Common myeloid progenitor, CD34-positive (primary cell): ENCODE data around the gene COL26A1.
"Not testable (repeated sequence)": the region's sequence is repeated elsewhere in the genome, so short reads cannot be mapped to it uniquely, and the experiment has no call there.

Experiments used
- CTCF ChIA-PET: fragments of 350-600 bp; sonication (Branson Sonifier 250); formaldehyde crosslinking; loops from one replicate; lab custom pipeline; 2021; ENCODE audit warnings: antibody characterized with exemption; lab: Charles Lee
- POLR2A ChIA-PET: fragments of 350-600 bp; sonication (Branson Sonifier 250); formaldehyde crosslinking; loops from one replicate; lab custom pipeline; 2021; ENCODE audit warnings: antibody characterized with exemption; lab: Charles Lee
- DNase-seq, 3 donors: peaks; one replicate each; pipeline versions ENCODE4 v3.0.0 to v3.0.0-alpha.2; 2013
- H3K27ac ChIP-seq, 2 experiments: 1 replicate in 1 of 2; 2 replicates in 1 of 2; pipeline ENCODE4 v1.7.0; 2013; ENCODE audit warnings: inconsistent platforms in 2 of 2, low read length in 2 of 2, mild to moderate bottlenecking in 2 of 2, low read depth in 1 of 2, moderate library complexity in 1 of 2; ENCODE audit not compliant: severe bottlenecking in 2 of 2, insufficient read depth in 1 of 2, poor library complexity in 1 of 2
- H3K27me3 ChIP-seq, 5 experiments: replicated peaks in 2 of 5; 1 replicate in 3 of 5; 2 replicates in 2 of 5; pipeline versions ENCODE4 v1.6.1 to v1.7.0; 2013; ENCODE audit warnings: low read length in 4 of 5, mild to moderate bottlenecking in 2 of 5, moderate library complexity in 2 of 5, inconsistent platforms in 1 of 5; ENCODE audit not compliant: insufficient read depth in 5 of 5, control insufficient read depth in 4 of 5
- H3K36me3 ChIP-seq, 4 experiments: 1 replicate in 2 of 4; 2 replicates in 2 of 4; pipeline versions ENCODE4 v1.6.1 to v1.7.0; 2013; ENCODE audit warnings: low read length in 3 of 4, control low read depth in 1 of 4, mild to moderate bottlenecking in 1 of 4; ENCODE audit not compliant: control insufficient read depth in 4 of 4, insufficient read depth in 4 of 4
- H3K4me1 ChIP-seq, 4 experiments: 1 replicate in 3 of 4; 2 replicates in 1 of 4; pipeline versions ENCODE4 v1.6.1 to v1.7.1; 2013; ENCODE audit warnings: low read length in 3 of 4, mild to moderate bottlenecking in 3 of 4, control low read depth in 1 of 4, inconsistent platforms in 1 of 4, moderate library complexity in 1 of 4; ENCODE audit not compliant: control insufficient read depth in 4 of 4, insufficient read depth in 4 of 4; ENCODE audit errors: control extremely low read depth in 1 of 4
- H3K4me3 ChIP-seq, 7 experiments: 1 replicate in 4 of 7; 2 replicates in 3 of 7; pipeline versions ENCODE4 v1.5.1 to v1.7.0; 2013; ENCODE audit warnings: mild to moderate bottlenecking in 7 of 7, low read length in 6 of 7, moderate library complexity in 6 of 7, inconsistent platforms in 2 of 7, low read depth in 2 of 7, control low read depth in 1 of 7; ENCODE audit not compliant: insufficient read depth in 4 of 7, control insufficient read depth in 1 of 7; ENCODE audit errors: extremely low read depth in 1 of 7
- H3K9me3 ChIP-seq, 5 experiments: 1 replicate in 4 of 5; 2 replicates in 1 of 5; pipeline versions ENCODE4 v1.6.1 to v1.7.1; 2013; ENCODE audit warnings: low read length in 4 of 5, mild to moderate bottlenecking in 2 of 5, inconsistent platforms in 1 of 5, low read depth in 1 of 5, moderate library complexity in 1 of 5; ENCODE audit not compliant: control insufficient read depth in 4 of 5, insufficient read depth in 2 of 5; ENCODE audit errors: control extremely low read depth in 1 of 5
- WGBS: methylation state at CpG from one replicate; pipeline ENCODE4 v1.1.5; 2013; ENCODE audit not compliant: insufficient coverage; 5-methylcytosine and 5-hydroxymethylcytosine counted together

The COL26A1 gene

DNA sequence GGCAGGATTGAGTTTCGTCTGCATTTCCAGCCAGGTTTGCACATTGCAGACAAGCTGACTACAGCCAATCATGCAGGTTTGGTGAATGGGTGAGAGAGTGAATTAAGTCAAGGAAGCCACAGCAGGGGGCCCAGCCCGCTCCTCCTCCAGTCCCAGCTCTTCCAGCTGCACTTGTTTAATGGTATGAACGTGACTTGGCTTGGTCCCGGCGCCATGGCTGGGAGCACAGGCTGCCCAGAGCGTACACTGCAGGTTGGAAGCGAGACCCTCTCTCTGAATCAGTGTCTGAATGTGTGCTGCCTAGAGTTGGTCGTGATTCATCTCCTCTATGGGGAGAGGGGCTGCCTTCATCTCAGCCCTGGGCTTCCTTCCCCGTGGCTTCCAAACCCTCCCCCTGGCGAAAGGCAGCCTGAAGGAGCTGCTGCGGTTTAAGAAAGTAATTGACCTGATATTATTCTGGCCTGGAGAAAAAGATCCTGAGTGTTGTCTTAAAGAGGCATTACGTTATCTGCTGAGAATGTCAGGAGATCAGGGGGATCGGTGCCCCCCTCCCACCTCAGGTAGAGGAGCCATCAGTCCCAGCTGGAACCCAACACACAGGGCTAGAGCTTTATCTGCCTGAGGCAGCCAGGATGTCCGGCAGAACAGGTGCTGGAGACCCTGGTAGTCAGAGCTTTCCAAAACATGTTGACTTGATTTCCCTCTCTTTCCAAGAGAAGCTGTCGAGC is 132.1 kb downstream of the COL26A1 start:
- Histone ChIP-seq H3K36me3 (no peaks in the 10 kb centered on the region), H3K4me3 (no peak overlapping the region), H3K27me3 (no peaks in the 10 kb centered on the region), H3K27ac (no peak overlapping the region), H3K9me3 (no peaks in the 10 kb centered on the region), H3K4me1 (no peaks in the 10 kb centered on the region)
- ChIA-PET CTCF (interaction anchor here (0.9 to 2.1 kb wide), 4 partner anchors 8 to 65 kb away, joined by 3 to 5 read pairs (median 3); no protein-coding TSS in a partner anchor), POLR2A (interaction anchor here (0.6 to 1.2 kb wide), 3 partner anchors 10 to 121 kb away, joined by 3 read pairs; no protein-coding TSS in a partner anchor)
- no peak for DNase-seq
- WGBS: 91% methylated on average over 11 of the region's 15 CpGs

DNA sequence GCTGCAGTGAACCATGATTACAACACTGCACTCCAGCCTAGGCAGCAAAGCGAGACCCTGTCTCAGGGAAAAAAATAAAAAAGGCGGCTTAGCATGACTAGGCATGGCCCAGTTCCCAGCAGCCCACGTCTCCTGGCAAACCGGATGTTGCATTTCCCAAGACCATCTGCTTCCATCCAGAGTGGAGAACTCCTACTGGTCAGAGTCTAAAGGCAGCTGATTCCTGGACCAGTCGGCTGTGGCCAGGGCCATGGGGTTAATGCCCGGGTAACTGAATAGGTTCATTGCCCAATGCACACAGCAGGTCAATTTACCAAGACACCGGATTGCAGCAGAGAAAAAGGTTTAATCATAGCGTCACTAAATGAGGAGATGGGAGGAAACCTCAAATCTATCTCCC is 133.3 kb downstream of the COL26A1 start:
- Histone ChIP-seq H3K36me3 (no peaks in the 10 kb centered on the region), H3K9me3 (no peaks in the 10 kb centered on the region), H3K27ac (no peak overlapping the region), H3K4me3 (no peak overlapping the region), H3K4me1 (no peaks in the 10 kb centered on the region), H3K27me3 (no peaks in the 10 kb centered on the region)
- no peak for DNase-seq
- 86% methylated on average over 7 of the region's 8 CpGs for WGBS
- ChIA-PET POLR2A (interaction anchor here (1.2 kb wide), 1 partner anchor 9 kb away, joined by 3 read pairs; no protein-coding TSS in a partner anchor), CTCF (no interaction called here)

GRCh38 chr7:101501351-101501750 is 138.7 kb downstream of the COL26A1 start:
- Histone ChIP-seq H3K27ac (no peak overlapping the region), H3K27me3 (no peaks in the 10 kb centered on the region), H3K36me3 (no peaks in the 10 kb centered on the region), H3K4me3 (no peak overlapping the region), H3K9me3 (no peaks in the 10 kb centered on the region), H3K4me1 (peaks cover 0 to 6% (median 2%) of the 10 kb centered on the region in 4 experiments)
- DNase-seq: no peak
- ChIA-PET CTCF (interaction anchor here (1.1 to 3.1 kb wide), 2 partner anchors 14 to 74 kb away, joined by 3 to 10 read pairs; no protein-coding TSS in a partner anchor), POLR2A (interaction anchor here (0.6 kb wide), 1 partner anchor 33 kb away, joined by 3 read pairs; no protein-coding TSS in a partner anchor)
- WGBS: 100% methylated on average over 2 of the region's 2 CpGs

DNA sequence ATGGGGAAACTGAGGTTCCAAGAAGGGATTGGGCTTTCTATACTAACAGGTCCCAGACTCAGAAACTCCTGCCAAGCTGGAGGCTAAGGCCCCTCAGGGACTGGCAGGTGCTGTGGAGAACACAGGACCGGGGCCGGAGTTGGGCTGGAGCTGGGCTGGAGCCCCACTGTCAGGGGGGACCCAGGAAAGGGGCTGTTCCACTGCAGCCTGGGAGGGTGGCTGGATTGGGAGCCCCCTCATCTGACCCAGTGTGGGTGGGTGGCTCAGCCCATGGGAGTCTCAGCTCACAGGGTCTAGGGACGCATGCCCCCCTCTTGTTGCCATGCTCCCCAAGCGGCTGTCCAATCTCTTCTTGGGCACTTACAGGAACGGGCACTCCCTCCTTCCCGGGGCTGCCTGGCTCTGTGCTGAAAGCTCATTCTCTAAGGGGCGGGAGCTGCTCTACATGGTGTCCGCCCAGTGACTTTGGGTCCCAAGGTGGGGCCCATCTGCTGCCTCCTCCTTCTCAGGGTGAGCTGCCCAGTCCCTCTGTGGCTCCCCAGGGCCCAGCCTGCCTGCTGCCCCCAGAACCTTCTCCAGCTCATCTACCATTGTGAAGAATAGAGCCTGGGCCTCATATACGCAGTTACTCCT is 139.9 kb downstream of the COL26A1 start:
- Histone ChIP-seq H3K27ac (no peak overlapping the region), H3K27me3 (no peaks in the 10 kb centered on the region), H3K36me3 (no peaks in the 10 kb centered on the region), H3K9me3 (no peaks in the 10 kb centered on the region), H3K4me3 (no peak overlapping the region), H3K4me1 (peaks cover 0 to 12% (median 6%) of the 10 kb centered on the region in 4 experiments)
- ChIA-PET CTCF (interaction anchor here (1.0 to 3.1 kb wide), 7 partner anchors 9 to 138 kb away, joined by 3 to 10 read pairs (median 3); no protein-coding TSS in a partner anchor), POLR2A (no interaction called here)
- DNase-seq: no peak
- WGBS: 100% methylated on average over 9 of the region's 9 CpGs

DNA sequence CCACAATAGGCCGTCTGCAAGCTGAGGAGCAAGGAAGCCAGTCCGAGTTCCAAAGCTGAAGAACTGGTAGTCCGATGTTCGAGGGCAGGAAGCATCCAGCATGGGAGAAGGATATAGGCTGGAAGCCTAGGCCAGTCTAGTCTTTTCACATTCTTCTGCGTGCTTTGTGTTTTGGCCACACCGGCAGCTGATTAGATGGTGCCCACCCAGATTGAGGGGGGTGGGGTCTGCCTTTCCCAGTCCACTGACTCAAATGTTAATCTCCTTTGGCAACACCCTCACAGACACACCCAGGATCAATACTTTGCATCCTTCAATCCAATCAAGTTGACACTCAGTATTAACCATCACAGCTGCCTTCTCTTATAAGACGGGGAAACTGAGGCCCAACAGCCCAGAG is 142.8 kb downstream of the COL26A1 start:
- H3K27me3 ChIP-seq, H3K36me3 ChIP-seq, H3K4me3 ChIP-seq, DNase-seq, H3K27ac ChIP-seq, POLR2A ChIA-PET, H3K9me3 ChIP-seq: not testable (repeated sequence)
- 92% methylated on average over 4 of the region's 7 CpGs for WGBS
- H3K4me1 ChIP-seq: peaks cover 0 to 14% (median 11%) of the 10 kb centered on the region in 4 experiments
- CTCF ChIA-PET: interaction anchor here (1.4 to 2.6 kb wide), 4 partner anchors 9 to 224 kb away, joined by 3 to 9 read pairs (median 4); no protein-coding TSS in a partner anchor

DNA sequence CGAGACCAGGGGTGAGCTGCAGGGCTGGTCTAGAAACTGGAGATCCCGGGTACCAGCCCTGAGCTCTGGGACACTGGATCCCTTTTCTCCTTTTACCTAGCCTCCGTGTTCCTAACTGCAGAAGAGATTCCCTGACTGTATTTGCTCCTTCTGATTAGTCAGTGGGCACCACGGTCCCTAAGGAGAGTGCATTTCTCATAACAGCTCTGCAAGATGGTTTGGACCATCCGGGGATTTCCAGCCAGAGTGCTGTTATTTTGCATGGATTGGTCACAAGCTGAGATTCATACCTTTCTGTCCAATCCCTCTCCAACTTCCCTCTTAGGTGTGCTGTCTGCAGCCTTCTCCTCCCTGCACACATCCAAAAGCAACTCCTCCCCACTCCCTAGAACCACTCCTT is 143.9 kb downstream of the COL26A1 start:
- no peak overlapping the region for H3K27ac ChIP-seq
- H3K4me3 ChIP-seq: no peak overlapping the region
- DNase-seq: no peak
- ChIA-PET CTCF (interaction anchor here (0.9 to 3.4 kb wide), 13 partner anchors 8 to 225 kb away, joined by 3 to 9 read pairs (median 3); no protein-coding TSS in a partner anchor), POLR2A (no interaction called here)
- peaks cover 0 to 14% (median 11%) of the 10 kb centered on the region in 4 experiments for H3K4me1 ChIP-seq
- H3K36me3 ChIP-seq: no peaks in the 10 kb centered on the region
- 98% methylated on average over 4 of the region's 5 CpGs for WGBS
- H3K27me3 ChIP-seq: no peaks in the 10 kb centered on the region
- H3K9me3 ChIP-seq: no peaks in the 10 kb centered on the region
